Endothelial cell of umbilical vein (primary cell): Measurements from ENCODE around the gene FAM149B1. TPM values are rescaled to one million over a fixed set of nuclear protein-coding genes. Genes with fewer than 3 reads are reported as not detected.

ENCODE experiments used
- BruUV-seq: library from RNA; stranded (reverse); fragments of 400-500 nt; replicated peaks from 2 replicates; lab custom pipeline; 2021; lab: Mats Ljungman, UMichigan
- CTCF ChIA-PET: fragments of 300-600, 350-600 bp; sonication (Branson Sonifier 250); formaldehyde crosslinking; loops from one replicate; lab custom pipeline; 2021; ENCODE audit warnings: antibody characterized with exemption, inconsistent platforms; lab: Charles Lee
- POLR2A ChIA-PET: fragments of 300-600, 350-600 bp; sonication (Branson Sonifier 250); formaldehyde crosslinking; loops from one replicate; lab custom pipeline; 2021; ENCODE audit warnings: antibody characterized with exemption, inconsistent platforms; lab: Charles Lee
- DNase-seq: peaks from one replicate; pipeline ENCODE4 v3.0.0-alpha.2; 2011; ENCODE audit warnings: low read depth, low spot score
- FAIRE-seq: peaks from 2 replicates; lab custom pipeline; 2011; peaks lifted over from hg19 to GRCh38; lab: Jason Lieb, UNC
- H2AFZ ChIP-seq: 2 replicates; pipeline ENCODE4 v1.6.0; 2012; ENCODE audit warnings: low read depth, low read length, control low read depth, inconsistent platforms
- H3K27ac ChIP-seq: 2 replicates; pipeline ENCODE4 v1.5.1; 2011; ENCODE audit warnings: low read depth, mild to moderate bottlenecking, control low read depth, low read length, moderate library complexity; ENCODE audit not compliant: insufficient read depth
- H3K27me3 ChIP-seq, 2 experiments: 2 replicates each; pipeline versions ENCODE4 v1.6.0 to v1.6.1; 2011; ENCODE audit warnings: low read length in 2 of 2, mixed read lengths in 1 of 2; ENCODE audit not compliant: control insufficient read depth in 2 of 2, insufficient read depth in 2 of 2
- H3K36me3 ChIP-seq, 2 experiments: 2 replicates in 1 of 2; 3 replicates in 1 of 2; pipeline ENCODE4 v1.5.1; 2011; ENCODE audit warnings: low read length in 2 of 2, mild to moderate bottlenecking in 1 of 2, moderate library complexity in 1 of 2; ENCODE audit not compliant: control insufficient read depth in 2 of 2, insufficient read depth in 2 of 2; ENCODE audit errors: extremely low read depth in 1 of 2
- H3K4me1 ChIP-seq: 3 replicates; pipeline ENCODE4 v1.5.1; 2011; ENCODE audit warnings: mild to moderate bottlenecking, low read length; ENCODE audit not compliant: control insufficient read depth, insufficient read depth; ENCODE audit errors: extremely low read depth
- H3K4me2 ChIP-seq: 2 replicates; pipeline ENCODE4 v1.6.1; 2011; ENCODE audit warnings: low read length, control low read depth, mixed read lengths; ENCODE audit not compliant: insufficient read depth
- H3K4me3 ChIP-seq, 3 experiments: fragments of 200-600 bp in 1 of 3; sonication (generic), shearing (Covaris generic) in 1 of 3; replicated peaks in 1 of 3; 2 replicates each; pipeline ENCODE4 v1.5.1; 2011 to 2016; ENCODE audit warnings: control low read depth in 3 of 3, low read length in 3 of 3, mild to moderate bottlenecking in 2 of 3, inconsistent platforms in 1 of 3, low read depth in 1 of 3, moderate library complexity in 1 of 3; ENCODE audit not compliant: insufficient read depth in 1 of 3
- H3K79me2 ChIP-seq: 2 replicates; pipeline ENCODE4 v1.6.0; 2012; ENCODE audit warnings: low read length, inconsistent platforms; ENCODE audit not compliant: control insufficient read depth, insufficient read depth
- H3K9ac ChIP-seq: replicated peaks from 2 replicates; pipeline ENCODE3; 2011; ENCODE audit warnings: low read length, control low read depth; ENCODE audit not compliant: insufficient read depth; ENCODE audit errors: extremely low read depth
- H3K9me1 ChIP-seq: replicated peaks from 3 replicates; pipeline ENCODE4 v1.6.0; 2011; ENCODE audit warnings: mild to moderate bottlenecking, low read length; ENCODE audit not compliant: control insufficient read depth, insufficient read depth; ENCODE audit errors: extremely low read depth
- H3K9me3 ChIP-seq: replicated peaks from 2 replicates; pipeline ENCODE4 v1.5.1; 2012; ENCODE audit warnings: low read length, inconsistent platforms; ENCODE audit not compliant: control insufficient read depth, insufficient read depth
- H4K20me1 ChIP-seq: replicated peaks from 2 replicates; pipeline ENCODE3; 2011; ENCODE audit warnings: mild to moderate bottlenecking, low read length; ENCODE audit not compliant: control insufficient read depth, insufficient read depth; ENCODE audit errors: extremely low read depth
- CTCF ChIP-seq, 2 donors: IDR thresholded peaks; 1 replicate in 1 of 2; 2 replicates in 1 of 2; pipeline ENCODE4 v1.5.1; 2011; ENCODE audit warnings: low read length in 2 of 2, mild to moderate bottlenecking in 2 of 2, moderate library complexity in 2 of 2, control low read depth in 1 of 2, inconsistent platforms in 1 of 2, low read depth in 1 of 2; ENCODE audit not compliant: insufficient read depth in 1 of 2; ENCODE audit errors: extremely low read depth in 1 of 2
- FOS ChIP-seq: IDR thresholded peaks from 2 replicates; pipeline ENCODE4 v1.6.1; 2011; ENCODE audit warnings: mild to moderate bottlenecking, low read length, moderate library complexity, borderline replicate concordance; ENCODE audit not compliant: insufficient read depth
- GATA2 ChIP-seq: IDR thresholded peaks from 2 replicates; pipeline ENCODE4 v1.7.0; 2011; ENCODE audit warnings: low read depth, mild to moderate bottlenecking, moderate library complexity, mixed read lengths, low read length; ENCODE audit not compliant: insufficient read length, insufficient read depth
- JUN ChIP-seq: IDR thresholded peaks from 2 replicates; pipeline ENCODE4 v1.6.1; 2011; ENCODE audit warnings: borderline replicate concordance, low read depth; ENCODE audit not compliant: insufficient read length, insufficient read depth
- MAX ChIP-seq: IDR thresholded peaks from 2 replicates; pipeline ENCODE4 v1.6.1; 2011; ENCODE audit not compliant: insufficient read depth, insufficient read length
- MYC ChIP-seq: IDR thresholded peaks from one replicate; pipeline ENCODE4 v1.6.1; 2011; ENCODE audit warnings: mild to moderate bottlenecking, low read depth, low read length
- POLR2A ChIP-seq: IDR thresholded peaks from 2 replicates; pipeline ENCODE4 v1.6.1; 2012; ENCODE audit warnings: low read depth, mild to moderate bottlenecking, control low read depth, low read length
- POLR2AphosphoS5 ChIP-seq: IDR thresholded peaks from 2 replicates; pipeline ENCODE4 v1.6.1; 2012; ENCODE audit warnings: low read depth, mild to moderate bottlenecking, control low read depth, low read length, moderate library complexity; ENCODE audit not compliant: insufficient read depth
- dilution Hi-C: fragments of 300-500 bp; cut with MboI; formaldehyde crosslinking; loops from one replicate; pipeline ENCODE4 v1.15.0; 2019; ENCODE audit warnings: low sequenced_read_pairs; ENCODE audit not compliant: extremely low pct_ligation_motif_present
- intact Hi-C: fragments of 100-400 bp; cut with micrococcal nuclease; formaldehyde crosslinking; loops from one replicate; pipeline ENCODE4 v1.10.0; 2022
- polyA plus RNA-seq, 4 experiments: library from polyadenylated mRNA; depleted of rRNA in 3 of 4; stranded (reverse) in 3 of 4; unstranded in 1 of 4; fragments of >200 nt; gene quantifications; 2 replicates each; pipeline versions ENCODE4 v1.2.1 to v1.2.3, GENCODE V29; 2011 to 2012; ENCODE audit warnings: missing spikeins in 1 of 4
- total RNA-seq: library from RNA; stranded (reverse); gene quantifications from 2 replicates; pipeline ENCODE4 v1.2.3, GENCODE V29; 2021

FAM149B1 gene
- total and polyA plus RNA-seq, 2 donors (not counting 3 experiments of a cell fraction or from before 2014, with no cell fraction given), result 19.5 to 26.7 TPM

GRCh38 chr10:73136627-73137026, 31.3 kb upstream of the FAM149B1 start:
- Histone ChIP-seq H3K27me3 (no peaks in the 10 kb centered on the region), H3K9me1 (no peaks in the 10 kb centered on the region), H2AFZ (no peak overlapping the region), H3K36me3 (peaks cover 12 to 27% of the 10 kb centered on the region in 2 experiments), H3K4me3 (no peak overlapping the region), H3K79me2 (no peaks in the 10 kb centered on the region), H3K27ac (no peak overlapping the region), H3K9me3 (no peaks in the 10 kb centered on the region), H3K9ac (no peak overlapping the region), H3K4me2 (no peak overlapping the region), H3K4me1 (no peaks in the 10 kb centered on the region), H4K20me1 (no peaks in the 10 kb centered on the region)
- TF ChIP-seq POLR2A, result no peak
- no peak for TF ChIP-seq CTCF (IDR thresholded peaks at IDR 0.05; ENCODE audit: extremely low read depth in 1 of 2, insufficient read depth in 1 of 2, low read depth in 1 of 2, low read length in 2 of 2)
- TF ChIP-seq GATA2, result no peak
- no peak for TF ChIP-seq FOS
- no peak for TF ChIP-seq POLR2AphosphoS5
- TF ChIP-seq MAX, result no peak
- TF ChIP-seq JUN, result no peak
- TF ChIP-seq MYC, result no peak
- ChIA-PET CTCF (interaction anchor here (1.2 to 3.4 kb wide), 4 partner anchors 8 to 40 kb away, joined by 3 to 13 read pairs (median 6); partner anchors contain the start of gene P4HA1), POLR2A (no interaction called here)
- FAIRE-seq (no peak), DNase-seq (no peak)
- BruUV-seq, result no TSS peak
- intact Hi-C loops (loop anchor here (5.0 kb wide), 1 partner anchor 39 kb away; the partner anchor contains the start of gene P4HA1), dilution Hi-C loops (no loop called here)
